ENCODE data around the gene SRXN1.

Gene SRXN1

GRCh38 chr20:607476-607875 lies 45.5 kb downstream of the SRXN1 start:
- DNase-seq (ENCODE audit: low read depth in 2 of 2): no peak

GRCh38 chr20:605237-605636 lies 47.8 kb downstream of the SRXN1 start:
- no peak for DNase-seq (ENCODE audit: low read depth in 2 of 2)

GRCh38 chr20:603116-603640 lies 49.8 kb downstream of the SRXN1 start:
- DNase-seq (ENCODE audit: low read depth in 2 of 2): no peak

GRCh38 chr20:602111-602970 lies 50.7 kb downstream of the SRXN1 start:
- DNase-seq (ENCODE audit: low read depth in 2 of 2): no peak

- DNase-seq (ENCODE audit: low read depth in 2 of 2): no peak
These were observed 52.3 kb downstream of the SRXN1 start for GRCh38 chr20:600736-601135.

DNA sequence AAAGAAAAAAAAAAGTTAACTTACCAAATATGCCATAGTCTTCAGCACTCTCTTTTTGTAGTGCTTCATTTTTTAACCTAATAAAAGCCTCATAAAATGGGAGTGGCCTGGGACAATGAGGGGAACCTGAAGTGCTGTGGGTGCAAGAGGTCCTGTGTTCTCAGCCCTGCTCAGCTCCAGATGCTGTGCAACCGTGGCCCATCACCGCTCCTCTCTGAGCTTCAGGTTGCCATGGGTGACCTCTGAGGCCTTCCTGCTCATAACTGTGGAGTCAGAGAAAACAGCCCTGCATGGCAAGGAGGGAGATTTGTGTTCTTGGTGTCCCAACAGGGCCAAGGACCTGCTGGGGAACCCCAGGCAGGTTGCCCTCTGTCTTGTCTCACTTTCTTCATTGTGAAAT lies 52.9 kb downstream of the SRXN1 start:
- DNase-seq (ENCODE audit: low read depth in 2 of 2): no peak

GRCh38 chr20:598133-598850 lies 54.7 kb downstream of the SRXN1 start:
- no peak for DNase-seq (ENCODE audit: low read depth in 2 of 2)

GRCh38 chr20:597560-597959 lies 55.4 kb downstream of the SRXN1 start:
- no peak for DNase-seq (ENCODE audit: low read depth in 2 of 2)

Data from stimulated activated CD8-positive, alpha-beta memory T cell treated with anti-CD3 and anti-CD28 coated beads, Interleukin-2, amount 100 ng/mL, for 48 hours (primary cell).